GM13976 (cell line): ENCODE data around the gene HSPB1.

Experiments
- DNase-seq: peaks from one replicate; pipeline ENCODE4 v3.0.0; 2012; ENCODE audit warnings: low spot score
- CTCF ChIP-seq: IDR thresholded peaks from 2 replicates; pipeline ENCODE4 v1.5.1; 2012; ENCODE audit warnings: borderline replicate concordance, mild to moderate bottlenecking; ENCODE audit not compliant: insufficient read depth; ENCODE audit errors: extremely low read depth, missing control alignments, control extremely low read depth
- in situ Hi-C: fragments of 300-500 bp; cut with MboI; formaldehyde crosslinking; loops from one replicate; pipeline ENCODE4 v1.12.0; 2022; ENCODE audit warnings: low sequenced_read_pairs, mixed read lengths, inconsistent platforms; ENCODE audit not compliant: unreplicated experiment

Gene HSPB1

GRCh38 chr7:76316984-76317781, 14.7 kb downstream of the HSPB1 start:
- in situ Hi-C loops: loop anchor here (10.0 kb wide), 1 partner anchor 142 kb away; no protein-coding TSS in a partner anchor
- DNase-seq: no peak
- TF ChIP-seq CTCF: no peak

- DNase-seq: peak; percentile 99
- TF ChIP-seq CTCF: no peak
- in situ Hi-C loops: loop anchor here (10.0 kb wide), 1 partner anchor 143 kb away; no protein-coding TSS in a partner anchor
Measured at GRCh38 chr7:76317782-76318487, 15.5 kb downstream of the HSPB1 start.

- in situ Hi-C loops: loop anchor here (10.0 kb wide), 1 partner anchor 144 kb away; no protein-coding TSS in a partner anchor
- peak; percentile 84 for DNase-seq
- TF ChIP-seq CTCF: peak; percentile 21
Measured at GRCh38 chr7:76318488-76319353, 16.2 kb downstream of the HSPB1 start.

GRCh38 chr7:76325092-76325491, 22.6 kb downstream of the HSPB1 start:
- TF ChIP-seq CTCF: no peak
- no peak for DNase-seq
- in situ Hi-C loops: no loop called here

GRCh38 chr7:76325811-76326210, 23.3 kb downstream of the HSPB1 start:
- TF ChIP-seq CTCF: no peak
- DNase-seq: no peak
- in situ Hi-C loops: no loop called here

GRCh38 chr7:76326646-76327233, 24.3 kb downstream of the HSPB1 start:
- in situ Hi-C loops: no loop called here

More at GRCh38 chr7:76326646-76327233, 24.3 kb downstream of the HSPB1 start:
- no peak for TF ChIP-seq CTCF
- DNase-seq: no peak
